HG02678 (cell line): Measurements from ENCODE around the gene CPO.
"Not testable (repeated sequence)": the region's sequence is repeated elsewhere in the genome, so short reads cannot be mapped to it uniquely, and the experiment has no call there.

Source experiments
- ATAC-seq: cut with Tn5 transposase; IDR thresholded peaks from one replicate; pipeline ENCODE4 v1.9.1; 2021; ENCODE audit warnings: mild to moderate bottlenecking, moderate library complexity; ENCODE audit not compliant: unreplicated experiment

The CPO gene

GRCh38 chr2:206939340-206939739 is at the start of gene CPO:
CPO (plus strand) TSS chr2:206939518; CDS start chr2:206939600, 82 bp downstream.
- ATAC-seq, result no peak

- no peak for ATAC-seq
Measured at GRCh38 chr2:206890179-206890578, 49.1 kb upstream of the CPO start.

GRCh38 chr2:206890926-206891325 is 48.4 kb upstream of the CPO start:
- no peak for ATAC-seq

- no peak for ATAC-seq
Measured at GRCh38 chr2:206915121-206915520, 24.2 kb upstream of the CPO start.

GRCh38 chr2:206918263-206918662 is 21.1 kb upstream of the CPO start:
- ATAC-seq, result no peak

- ATAC-seq, result no peak
Measured at GRCh38 chr2:206920310-206920709, 19.0 kb upstream of the CPO start.

- ATAC-seq, result no peak
Measured at GRCh38 chr2:206920951-206921350, 18.4 kb upstream of the CPO start.

- ATAC-seq, result no peak
Measured at GRCh38 chr2:206921529-206921928, 17.8 kb upstream of the CPO start.

- ATAC-seq, result no peak
Measured at GRCh38 chr2:206935991-206936842, 3.1 kb upstream of the CPO start.

GRCh38 chr2:206936843-206937230 is 2.5 kb upstream of the CPO start:
- no peak for ATAC-seq

GRCh38 chr2:206937555-206937954 is 1.8 kb upstream of the CPO start:
- ATAC-seq, result peak; percentile 92

GRCh38 chr2:206940546-206940945 is 1.2 kb downstream of the CPO start:
- ATAC-seq, result no peak

GRCh38 chr2:206942592-206943478 is 3.5 kb downstream of the CPO start:
- ATAC-seq, result no peak

- ATAC-seq, result not testable (repeated sequence)
Measured at GRCh38 chr2:206953404-206953803, 14.1 kb downstream of the CPO start.

- no peak for ATAC-seq
Measured at GRCh38 chr2:206955253-206955652, 15.9 kb downstream of the CPO start.

- ATAC-seq, result no peak
Measured at GRCh38 chr2:206958261-206958660, 18.9 kb downstream of the CPO start.

- no peak for ATAC-seq
Measured at GRCh38 chr2:206962966-206963365, 23.6 kb downstream of the CPO start.

- ATAC-seq, result no peak
Measured at GRCh38 chr2:206968134-206969086, 29.1 kb downstream of the CPO start.

GRCh38 chr2:206969192-206969591 is 29.9 kb downstream of the CPO start:
- no peak for ATAC-seq

- no peak for ATAC-seq
Measured at GRCh38 chr2:206970589-206971360, 31.5 kb downstream of the CPO start.
